CD4-positive, alpha-beta T cell treated with Interleukin-2 at 100 ng/mL for 4 hours (primary cell): Measurements from ENCODE around the gene NEK6.

Experiments
- DNase-seq: peaks from one replicate; pipeline ENCODE4 v3.0.0-alpha.2; 2020; ENCODE audit warnings: low spot score

The NEK6 gene

DNA sequence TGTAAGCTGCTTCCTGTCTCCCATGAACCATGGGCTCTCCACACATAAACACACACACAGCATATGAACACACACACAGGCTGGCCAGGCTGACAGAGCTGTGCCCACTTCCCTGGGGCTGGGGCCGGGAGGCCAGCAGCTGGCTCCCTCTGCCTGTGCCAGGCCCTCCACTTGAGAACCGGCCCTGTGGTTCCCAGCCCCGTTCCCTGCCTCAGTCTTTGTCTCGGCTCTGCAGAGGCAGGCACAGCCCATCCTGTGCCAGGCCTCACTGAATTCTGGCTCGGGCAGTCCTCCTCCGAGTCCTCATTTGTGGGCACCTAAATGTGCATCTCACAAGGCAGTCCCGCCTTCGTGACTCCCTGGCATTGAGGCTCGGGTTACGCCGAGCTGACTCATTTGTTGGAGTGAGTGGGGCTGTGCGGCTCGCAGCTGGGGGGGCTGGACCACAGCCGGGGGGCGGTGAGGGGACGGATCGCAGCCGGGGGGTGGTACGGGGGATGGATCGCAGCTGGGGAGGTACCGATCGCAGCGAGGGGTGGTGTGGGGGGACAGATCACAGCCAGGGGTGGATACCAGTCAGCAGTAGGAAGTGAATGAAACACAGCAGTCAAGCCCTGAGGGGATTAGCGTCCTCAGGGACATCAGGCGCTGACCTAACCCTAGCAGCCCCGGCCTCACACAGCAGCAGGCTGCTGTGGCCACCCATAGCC is 85.2 kb downstream of the NEK6 start:
- DNase-seq, result no peak

GRCh38 chr9:124343533-124344290 is 86.0 kb downstream of the NEK6 start:
- no peak for DNase-seq

- DNase-seq, result no peak
Measured at GRCh38 chr9:124344291-124345050, 86.7 kb downstream of the NEK6 start.

DNA sequence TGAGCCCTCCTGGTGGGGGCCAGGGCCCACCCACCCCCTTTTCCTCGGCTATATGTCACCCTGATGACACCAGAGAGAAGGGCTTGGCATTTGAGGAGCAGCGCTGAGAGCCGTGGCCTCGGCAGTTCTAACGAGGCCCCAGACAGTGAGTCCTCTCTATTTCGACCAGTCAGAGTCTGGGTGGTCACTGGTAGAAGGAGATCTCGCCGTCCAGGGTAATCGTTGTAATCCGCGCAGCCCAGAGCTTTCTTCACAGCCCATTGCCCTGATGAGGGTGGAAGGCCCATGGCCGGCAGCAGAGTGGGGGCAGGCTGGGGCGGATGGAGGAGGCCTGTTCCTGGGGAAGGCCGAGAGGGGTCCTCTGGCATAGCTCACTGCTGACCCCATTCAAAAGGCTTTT is 87.3 kb downstream of the NEK6 start:
- no peak for DNase-seq

DNA sequence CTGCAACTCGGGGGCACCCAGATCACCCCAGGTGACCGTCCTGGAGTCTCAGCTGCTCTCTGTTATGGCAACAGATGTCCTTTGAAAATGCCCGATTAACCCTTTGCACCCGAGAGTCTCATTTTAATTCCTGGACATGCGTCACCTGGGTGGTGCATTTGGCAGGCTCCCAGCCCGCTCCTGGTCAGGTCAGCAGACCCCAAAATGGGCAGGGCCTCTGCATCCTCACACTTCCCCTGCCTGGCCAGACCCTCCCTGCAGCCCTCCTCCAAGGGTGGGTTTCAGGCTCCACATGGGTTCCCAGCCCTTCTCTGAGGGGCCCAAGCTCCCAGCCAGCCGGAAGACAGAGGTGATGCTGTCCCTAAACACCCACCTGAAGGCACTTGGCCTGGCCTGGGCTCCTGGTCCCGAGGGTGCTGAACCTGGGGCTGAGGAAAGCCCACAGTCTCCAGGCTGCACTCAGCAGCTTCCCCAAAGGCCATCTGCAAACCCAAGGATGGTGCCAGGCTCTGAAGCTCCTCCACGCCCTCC is 88.1 kb downstream of the NEK6 start:
- DNase-seq, result no peak

DNA sequence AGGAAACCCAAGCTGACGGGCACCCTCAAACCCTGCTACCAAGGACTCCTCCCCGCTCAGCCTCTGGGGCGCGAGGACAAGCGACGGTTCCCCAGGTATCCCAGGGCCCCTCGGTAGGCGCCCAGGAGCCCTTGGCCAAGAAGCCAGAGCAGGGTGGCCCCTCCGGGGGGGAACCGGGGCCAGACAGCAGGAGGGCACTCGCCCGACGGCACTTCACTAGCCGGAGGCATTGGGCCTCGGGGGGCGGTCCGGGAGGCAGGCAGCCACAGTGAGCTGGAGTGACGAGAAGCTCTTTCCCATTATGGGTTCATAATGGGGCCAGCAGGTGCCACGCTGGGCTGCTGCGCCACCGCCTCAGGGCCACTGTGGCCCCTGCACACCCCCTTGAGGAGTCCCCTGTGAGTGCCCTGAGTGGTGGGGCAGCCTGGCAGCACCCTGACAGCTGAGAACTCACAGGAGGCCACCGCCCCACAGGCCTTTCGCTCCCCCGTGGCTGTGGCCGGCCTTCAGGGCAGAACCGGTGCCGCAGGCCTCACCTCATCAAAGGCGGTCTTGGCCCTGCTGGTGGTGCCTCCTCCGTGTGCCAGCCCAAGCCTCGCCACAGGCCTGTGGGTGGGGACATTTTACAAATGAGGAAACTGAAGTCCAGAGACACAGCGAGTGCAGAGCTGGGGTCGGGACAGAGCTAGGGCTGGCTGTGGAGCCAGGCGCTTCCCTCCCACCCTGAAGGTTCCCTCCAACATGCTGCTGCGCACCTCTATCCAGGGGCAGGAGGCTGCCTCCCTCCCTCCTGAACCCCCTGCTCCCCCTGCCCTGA is 88.8 kb downstream of the NEK6 start:
- no peak for DNase-seq

DNA sequence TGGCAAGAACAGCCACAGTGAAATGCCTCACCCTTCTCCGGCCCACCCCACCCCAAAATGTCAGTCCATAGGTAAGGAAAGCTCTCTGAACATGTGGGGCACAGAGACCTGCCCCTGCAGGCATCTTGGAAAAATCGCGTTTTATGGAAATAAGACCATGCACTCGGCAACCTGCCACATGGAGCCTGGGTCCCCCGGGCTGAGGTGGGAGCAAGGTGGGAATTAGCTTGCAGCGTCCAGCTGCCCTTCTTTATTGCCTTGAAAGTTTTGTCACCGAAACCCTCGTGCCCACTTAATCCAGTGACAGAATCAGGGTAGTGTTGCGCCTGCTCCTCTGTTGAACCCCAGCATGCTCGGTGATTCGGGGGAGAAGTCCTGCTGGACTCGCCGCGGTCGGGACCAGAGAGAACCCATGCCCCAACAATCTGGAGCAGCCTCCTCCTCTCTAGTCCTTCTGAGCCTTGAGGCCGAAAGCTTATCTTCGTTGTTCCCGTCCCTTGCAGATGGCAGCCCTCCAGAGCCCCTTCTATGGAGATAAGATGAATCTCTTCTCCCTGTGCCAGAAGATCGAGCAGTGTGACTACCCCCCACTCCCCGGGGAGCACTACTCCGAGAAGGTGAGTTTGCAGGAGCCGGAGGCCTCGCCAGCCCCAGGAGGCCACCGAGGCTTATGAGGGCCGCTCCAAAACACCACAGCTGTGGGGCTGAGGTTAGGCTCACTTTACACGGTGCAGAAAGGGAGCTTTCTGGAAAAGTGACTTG is 89.6 kb downstream of the NEK6 start:
- DNase-seq, result no peak

- DNase-seq, result no peak
Measured at GRCh38 chr9:124347968-124348358, 90.2 kb downstream of the NEK6 start.

- no peak for DNase-seq
Measured at GRCh38 chr9:124348363-124348762, 90.6 kb downstream of the NEK6 start.

GRCh38 chr9:124348831-124349230 is 91.1 kb downstream of the NEK6 start:
- no peak for DNase-seq

DNA sequence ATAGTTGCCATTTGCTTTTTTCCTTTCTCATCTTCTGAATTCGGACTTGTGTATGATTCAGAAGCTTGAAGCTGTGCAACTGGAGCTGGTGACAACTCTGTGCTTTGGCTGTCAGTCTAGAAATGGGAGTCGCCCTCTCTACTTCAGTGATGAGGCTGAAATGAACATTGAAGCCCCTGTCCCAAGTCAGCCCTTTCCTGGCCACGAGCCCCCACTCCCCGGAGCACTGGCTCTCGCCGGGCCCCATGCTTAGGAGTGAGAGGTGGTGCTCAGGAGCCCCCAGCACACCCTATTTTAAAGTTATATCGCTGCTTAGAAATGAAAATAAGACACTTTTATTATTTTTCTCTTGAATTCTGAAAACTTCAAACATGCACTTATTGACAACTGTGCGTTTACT is 91.5 kb downstream of the NEK6 start:
- DNase-seq, result no peak

- no peak for DNase-seq
Measured at GRCh38 chr9:124349675-124350493, 92.1 kb downstream of the NEK6 start.

DNA sequence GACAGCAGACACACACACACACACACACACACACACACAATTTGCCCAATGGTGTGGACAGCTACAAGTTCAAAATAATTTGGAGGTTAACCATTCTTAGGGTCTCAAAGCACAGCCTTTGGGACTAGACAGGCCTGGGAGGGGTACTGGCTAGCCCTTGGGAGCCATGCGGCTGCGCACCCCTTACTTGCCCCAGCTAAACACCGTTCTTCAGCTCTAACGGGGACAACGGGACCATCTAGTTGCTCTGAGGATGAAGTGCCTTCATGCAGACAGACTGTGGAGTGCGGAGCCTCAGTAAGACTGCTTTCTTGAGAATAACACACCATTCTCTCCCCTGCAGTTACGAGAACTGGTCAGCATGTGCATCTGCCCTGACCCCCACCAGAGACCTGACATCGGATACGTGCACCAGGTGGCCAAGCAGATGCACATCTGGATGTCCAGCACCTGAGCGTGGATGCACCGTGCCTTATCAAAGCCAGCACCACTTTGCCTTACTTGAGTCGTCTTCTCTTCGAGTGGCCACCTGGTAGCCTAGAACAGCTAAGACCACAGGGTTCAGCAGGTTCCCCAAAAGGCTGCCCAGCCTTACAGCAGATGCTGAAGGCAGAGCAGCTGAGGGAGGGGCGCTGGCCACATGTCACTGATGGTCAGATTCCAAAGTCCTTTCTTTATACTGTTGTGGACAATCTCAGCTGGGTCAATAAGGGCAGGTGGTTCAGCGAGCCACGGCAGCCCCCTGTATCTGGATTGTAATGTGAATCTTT is 92.9 kb downstream of the NEK6 start:
- no peak for DNase-seq

- no peak for DNase-seq
Measured at GRCh38 chr9:124351672-124352468, 94.1 kb downstream of the NEK6 start.

- DNase-seq, result no peak
Measured at GRCh38 chr9:124352616-124353015, 94.9 kb downstream of the NEK6 start.

DNA sequence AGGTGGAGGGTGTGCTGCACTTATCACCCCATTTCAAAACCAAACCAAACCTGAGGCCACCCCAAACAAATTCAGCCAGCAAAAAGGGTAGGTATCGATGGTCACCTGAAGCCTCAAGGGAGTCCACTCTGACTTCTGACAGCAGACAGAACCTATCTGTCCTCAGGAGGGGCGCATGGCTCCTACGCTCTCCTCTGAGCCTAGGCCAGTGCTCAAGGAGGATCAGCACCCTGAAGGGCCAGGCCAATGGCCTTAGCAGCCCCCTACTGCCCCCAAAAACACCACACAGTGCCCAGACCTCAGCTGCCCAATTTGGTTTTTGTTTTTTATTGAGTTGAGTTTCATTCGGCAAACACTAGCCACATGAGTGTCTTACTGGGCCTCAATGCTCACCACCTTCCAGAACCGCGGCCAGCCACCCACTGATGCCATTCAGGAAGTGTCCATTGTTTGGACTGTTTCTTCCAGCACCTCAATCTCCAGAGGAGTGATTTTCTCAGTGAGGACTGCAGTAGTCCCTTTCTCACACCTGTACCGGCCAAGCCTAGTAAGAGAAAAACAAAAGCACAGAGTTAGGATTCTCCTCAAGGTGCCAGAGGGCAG is 95.5 kb downstream of the NEK6 start:
- no peak for DNase-seq

DNA sequence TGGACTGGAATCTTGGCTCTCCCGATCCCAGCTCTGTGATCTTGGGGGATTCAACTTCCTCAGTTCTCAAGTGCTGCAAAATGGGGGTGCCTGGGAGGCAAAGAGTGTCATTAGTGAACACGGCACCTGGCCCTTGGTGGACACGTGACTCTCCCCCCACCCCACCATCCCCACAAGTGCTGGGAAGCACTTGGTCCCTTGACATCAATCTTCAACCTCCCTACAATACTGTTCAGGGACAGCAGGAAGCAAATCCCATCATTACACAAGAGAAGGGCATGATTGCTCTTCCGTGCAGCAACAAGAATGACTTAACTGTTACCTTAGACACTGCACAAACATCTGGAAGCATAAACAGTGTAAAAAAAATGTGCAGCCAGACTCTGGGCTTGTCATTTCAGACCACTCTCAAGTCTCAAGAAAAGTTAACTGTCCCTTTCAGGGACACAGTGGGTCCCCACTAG is 96.1 kb downstream of the NEK6 start:
- DNase-seq, result no peak
